IMR-90 (cell line): Measurements from ENCODE around the gene CSKMT. TPM values are rescaled to one million over a fixed set of nuclear protein-coding genes. Genes with fewer than 3 reads are reported as not detected.

Experiments
- ATAC-seq: fragments of 200-7000 bp; cut with Tn5 transposase; 2 replicates; pipeline ENCODE4 v1.9.1; 2020; ENCODE audit warnings: low read depth, mild to moderate bottlenecking, moderate library complexity
- BruUV-seq: library from RNA; stranded (reverse); fragments of 400-500 nt; replicated peaks from 2 replicates; lab custom pipeline; 2021; lab: Mats Ljungman, UMichigan
- CTCF ChIA-PET: fragments of 300-600 bp; formaldehyde crosslinking; extraction: SDS; loops from one replicate; lab custom pipeline; 2021; ENCODE audit warnings: antibody characterized with exemption; lab: Yijun Ruan, JAX
- POLR2A ChIA-PET: fragments of 300-600 bp; sonication (Branson Sonifier 250); formaldehyde crosslinking; loops from one replicate; lab custom pipeline; 2022; ENCODE audit warnings: antibody characterized with exemption; ENCODE audit not compliant: unreplicated experiment; lab: Charles Lee
- DNase-seq: peaks from one replicate; pipeline ENCODE4 v3.0.0; 2013
- H2AFZ ChIP-seq: replicated peaks from 2 replicates; pipeline ENCODE3; 2013; ENCODE audit warnings: low read length, mild to moderate bottlenecking; ENCODE audit not compliant: poor library complexity
- H2AK5ac ChIP-seq: 2 replicates; pipeline ENCODE4 v1.6.1; 2013; ENCODE audit warnings: low read depth, low read length, inconsistent platforms
- H2AK9ac ChIP-seq: replicated peaks from 2 replicates; pipeline ENCODE3; 2013; ENCODE audit warnings: mild to moderate bottlenecking, low read depth, low read length, moderate library complexity; ENCODE audit not compliant: poor library complexity
- H2BK120ac ChIP-seq: 2 replicates; pipeline ENCODE4 v1.6.1; 2013; ENCODE audit warnings: low read depth, low read length, inconsistent platforms
- H2BK15ac ChIP-seq: 3 replicates; pipeline ENCODE4 v1.6.1; 2013; ENCODE audit warnings: low read depth, low read length, inconsistent platforms
- H2BK20ac ChIP-seq: 2 replicates; pipeline ENCODE4 v1.6.1; 2013; ENCODE audit warnings: low read depth, mild to moderate bottlenecking, inconsistent platforms, low read length, moderate library complexity
- H2BK5ac ChIP-seq: 2 replicates; pipeline ENCODE4 v1.6.1; 2013; ENCODE audit warnings: mild to moderate bottlenecking, low read depth, low read length, inconsistent platforms; ENCODE audit not compliant: poor library complexity, severe bottlenecking
- H3K14ac ChIP-seq: replicated peaks from 2 replicates; pipeline ENCODE4 v1.6.1; 2013; ENCODE audit warnings: low read depth, low read length, inconsistent platforms
- H3K18ac ChIP-seq: 2 replicates; pipeline ENCODE4 v1.6.1; 2013; ENCODE audit warnings: low read depth, low read length, control low read depth
- H3K23ac ChIP-seq: 2 replicates; pipeline ENCODE4 v1.6.1; 2013; ENCODE audit warnings: low read depth, low read length, inconsistent platforms
- H3K27ac ChIP-seq: 2 replicates; pipeline ENCODE4 v1.5.1; 2013; ENCODE audit warnings: mild to moderate bottlenecking, control low read depth, low read length; ENCODE audit not compliant: insufficient read depth
- H3K27me3 ChIP-seq: 2 replicates; pipeline ENCODE4 v1.6.1; 2013; ENCODE audit warnings: low read length; ENCODE audit not compliant: control insufficient read depth, insufficient read depth
- H3K36me3 ChIP-seq: 2 replicates; pipeline ENCODE4 v1.6.1; 2013; ENCODE audit warnings: low read length, mixed read lengths; ENCODE audit not compliant: control insufficient read depth, insufficient read depth
- H3K4ac ChIP-seq: 2 replicates; pipeline ENCODE4 v1.6.1; 2013; ENCODE audit warnings: low read depth, low read length, inconsistent platforms
- H3K4me1 ChIP-seq: 2 replicates; pipeline ENCODE4 v1.6.1; 2013; ENCODE audit warnings: low read length, mixed read lengths; ENCODE audit not compliant: control insufficient read depth, insufficient read depth
- H3K4me2 ChIP-seq: 2 replicates; pipeline ENCODE4 v1.6.1; 2013; ENCODE audit warnings: low read depth, mild to moderate bottlenecking, control low read depth, low read length, moderate library complexity
- H3K4me3 ChIP-seq: 2 replicates; pipeline ENCODE4 v1.5.1; 2013; ENCODE audit warnings: low read depth, mild to moderate bottlenecking, control low read depth, low read length, moderate library complexity; ENCODE audit not compliant: insufficient read depth
- H3K56ac ChIP-seq: 2 replicates; pipeline ENCODE4 v1.6.1; 2013; ENCODE audit warnings: low read length, inconsistent platforms; ENCODE audit not compliant: insufficient read depth; ENCODE audit errors: extremely low read depth
- H3K79me1 ChIP-seq, 2 experiments: 2 replicates each; pipeline ENCODE4 v1.6.1; 2013; ENCODE audit warnings: low read length in 2 of 2, inconsistent platforms in 1 of 2, low read depth in 1 of 2
- H3K9ac ChIP-seq: 2 replicates; pipeline ENCODE4 v1.6.1; 2013; ENCODE audit warnings: low read depth, low read length, control low read depth
- H3K9me1 ChIP-seq: 2 replicates; pipeline ENCODE4 v1.6.1; 2013; ENCODE audit warnings: low read length, inconsistent platforms; ENCODE audit not compliant: insufficient read depth
- H3K9me3 ChIP-seq: 2 replicates; pipeline ENCODE4 v1.6.1; 2013; ENCODE audit warnings: low read length; ENCODE audit not compliant: control insufficient read depth, insufficient read depth
- H4K20me1 ChIP-seq: 2 replicates; pipeline ENCODE4 v1.6.1; 2013; ENCODE audit warnings: low read length, inconsistent platforms; ENCODE audit not compliant: insufficient read depth
- H4K5ac ChIP-seq: 2 replicates; pipeline ENCODE4 v1.6.1; 2013; ENCODE audit warnings: mild to moderate bottlenecking, low read depth, low read length, control low read depth
- H4K8ac ChIP-seq, 2 experiments: 2 replicates each; pipeline ENCODE4 v1.6.1; 2013; ENCODE audit warnings: low read depth in 2 of 2, low read length in 2 of 2, control low read depth in 1 of 2, inconsistent platforms in 1 of 2
- H4K91ac ChIP-seq: 2 replicates; pipeline ENCODE4 v1.6.1; 2013; ENCODE audit warnings: low read depth, low read length, inconsistent platforms; ENCODE audit not compliant: insufficient read depth
- BHLHE40 ChIP-seq: fragments of 150-350 bp; IDR thresholded peaks from 2 replicates; pipeline ENCODE4 v1.6.1; 2016; ENCODE audit warnings: mild to moderate bottlenecking, low read depth, low read length
- CHD1 ChIP-seq: IDR thresholded peaks from 2 replicates; pipeline ENCODE4 v1.6.1; 2012; ENCODE audit warnings: low read depth, low read length, improper control_type of control experiment
- FOS ChIP-seq: fragments of 150-350 bp; IDR thresholded peaks from 2 replicates; pipeline ENCODE4 v1.6.1; 2016; ENCODE audit warnings: low read depth, low read length
- MAFK ChIP-seq: IDR thresholded peaks from 2 replicates; pipeline ENCODE4 v1.6.1; 2012; ENCODE audit warnings: low read depth, low read length, improper control_type of control experiment
- MAZ ChIP-seq: IDR thresholded peaks from 2 replicates; pipeline ENCODE4 v1.6.1; 2012; ENCODE audit warnings: low read depth, mild to moderate bottlenecking, low read length, improper control_type of control experiment, moderate library complexity, borderline replicate concordance
- MXI1 ChIP-seq: IDR thresholded peaks from 2 replicates; pipeline ENCODE4 v1.6.1; 2012; ENCODE audit warnings: low read depth, mild to moderate bottlenecking, low read length, moderate library complexity, borderline replicate concordance
- NFE2L2 ChIP-seq: fragments of 150-350 bp; IDR thresholded peaks from 2 replicates; pipeline ENCODE4 v1.6.1; 2016; ENCODE audit warnings: low read depth, mild to moderate bottlenecking, low read length
- POLR2A ChIP-seq: IDR thresholded peaks from 2 replicates; pipeline ENCODE4 v1.6.1; 2012; ENCODE audit warnings: mild to moderate bottlenecking, low read depth, low read length
- RCOR1 ChIP-seq: IDR thresholded peaks from 2 replicates; pipeline ENCODE4 v1.6.1; 2012; ENCODE audit warnings: mild to moderate bottlenecking, low read length, improper control_type of control experiment; ENCODE audit not compliant: insufficient replicate concordance
- RFX5 ChIP-seq: IDR thresholded peaks from 2 replicates; pipeline ENCODE4 v1.8.0; 2012; ENCODE audit warnings: low read depth, mild to moderate bottlenecking, low read length, moderate library complexity
- WGBS, 2 experiments: methylation state at CpG; one replicate each; pipeline versions ENCODE4 v1.1.5 to v1.1.7; 2013; ENCODE audit warnings: missing lambda C conversion rate in 2 of 2; ENCODE audit not compliant: insufficient read length in 1 of 2; ENCODE audit errors: extremely low coverage in 2 of 2; 5-methylcytosine and 5-hydroxymethylcytosine counted together
- dilution Hi-C: fragments of 300-500 bp; cut with HindIII; formaldehyde crosslinking; loops from one replicate; pipeline ENCODE4 v1.14.3; 2018; ENCODE audit warnings: low sequenced_read_pairs; ENCODE audit not compliant: unreplicated experiment
- in situ Hi-C: fragments of 300-500 bp; cut with MboI; formaldehyde crosslinking; loops from 3 replicates; pipeline ENCODE4 v1.14.3; 2019; ENCODE audit warnings: low sequenced_read_pairs, inconsistent platforms, mixed read lengths
- intact Hi-C: fragments of 100-400 bp; cut with micrococcal nuclease; formaldehyde crosslinking; loops from 2 replicates; pipeline ENCODE4 v1.10.0; 2022
- polyA plus RNA-seq, 3 experiments: library from polyadenylated mRNA; depleted of rRNA; stranded (reverse); fragments of >200 nt; gene quantifications; 2 replicates each; pipeline ENCODE4 v1.2.3, GENCODE V29; 2012; ENCODE audit warnings: low replicate concordance in 1 of 3
- total RNA-seq: library from RNA; depleted of rRNA; stranded (reverse); fragments of >200 nt; gene quantifications from 2 replicates; pipeline ENCODE4 v1.2.3, GENCODE V29; 2012
- TF ChIP-seq, protein P1 (sequence below): conservative IDR thresholded peaks from 2 replicates; pipeline ENCODE4 v1.5.1; 2012; ENCODE audit warnings: mild to moderate bottlenecking, low read depth, low read length, improper control_type of control experiment
- TF ChIP-seq, protein P2 (sequence below): fragments of 150-350 bp; IDR thresholded peaks from 2 replicates; pipeline ENCODE4 v1.6.1; 2016; ENCODE audit warnings: low read depth, mild to moderate bottlenecking, low read length, moderate library complexity, borderline replicate concordance
- TF ChIP-seq, protein P3 (sequence below): fragments of 150-350 bp; IDR thresholded peaks from 2 replicates; pipeline ENCODE4 v1.6.1; 2017; ENCODE audit warnings: mild to moderate bottlenecking, antibody characterized with exemption, low read length, low read depth

CSKMT gene
- total and polyA plus RNA-seq, 2 of the 4 experiments (the other 2 are of a cell fraction) = 5.3 to 7.9 TPM

DNA sequence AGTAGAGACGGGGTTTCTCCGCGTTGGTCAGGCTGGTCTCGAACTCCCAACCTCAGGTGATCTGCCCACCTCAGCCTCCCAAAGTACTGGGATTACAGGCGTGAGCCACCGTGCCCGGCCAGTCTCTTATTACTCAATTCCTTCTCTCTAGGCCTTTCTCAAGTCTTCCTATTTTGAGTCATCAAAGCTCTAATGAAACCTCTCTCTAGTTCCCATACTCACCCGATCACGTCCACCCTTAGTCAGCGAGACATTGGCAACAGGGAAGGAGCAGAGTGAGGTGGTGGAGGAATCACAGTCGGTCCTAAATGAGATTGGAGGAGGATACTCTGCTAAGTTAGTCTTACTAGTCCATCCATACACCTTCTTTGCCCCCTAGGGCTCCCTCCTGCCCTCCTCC is 37.1 kb downstream of the CSKMT start:
- H4K8ac ChIP-seq = no peak overlapping the region
- H2BK120ac ChIP-seq = no peak overlapping the region
- no peak overlapping the region for H3K14ac ChIP-seq
- H3K9me3 ChIP-seq = no peaks in the 10 kb centered on the region
- peaks cover 11 to 27% of the 10 kb centered on the region in 2 experiments for H3K79me1 ChIP-seq
- no peak overlapping the region for H4K91ac ChIP-seq
- WGBS, 2 experiments = no CpG with 5 or more reads among the region's 11 CpGs
- H3K9ac ChIP-seq = no peak overlapping the region
- peaks cover 4% of the 10 kb centered on the region for H3K36me3 ChIP-seq
- H4K5ac ChIP-seq = no peak overlapping the region
- no peak overlapping the region for H2AFZ ChIP-seq
- ChIA-PET CTCF (interaction anchor here (0.6 kb wide), 1 partner anchor 319 kb away, joined by 5 read pairs; no protein-coding TSS in a partner anchor), POLR2A (interaction anchor here (0.6 kb wide), 1 partner anchor 139 kb away, joined by 3 read pairs; no protein-coding TSS in a partner anchor)
- H3K27ac ChIP-seq = no peak overlapping the region
- H2AK9ac ChIP-seq = no peak overlapping the region
- dilution Hi-C loops = no loop called here
- ATAC-seq (no peak), DNase-seq (no peak)
- no peak overlapping the region for H2BK5ac ChIP-seq
- H4K20me1 ChIP-seq = no peaks in the 10 kb centered on the region
- H3K23ac ChIP-seq = no peak overlapping the region
- no peak overlapping the region for H3K4ac ChIP-seq
- no peak overlapping the region for H3K56ac ChIP-seq
- intact Hi-C loops = no loop called here
- no peak overlapping the region for H3K4me2 ChIP-seq
- in situ Hi-C loops = no loop called here
- no peak overlapping the region for H3K4me3 ChIP-seq
- peaks cover 8% of the 10 kb centered on the region for H3K4me1 ChIP-seq
- H3K9me1 ChIP-seq = peaks cover 8% of the 10 kb centered on the region
- TF ChIP-seq FOS (no peak), RCOR1 (no peak), MXI1 (no peak), POLR2A (no peak), MAFK (no peak), CHD1 (no peak), NFE2L2 (no peak), MAZ (no peak), RFX5 (no peak), BHLHE40 (no peak)
- TF ChIP-seq, protein P1, sequence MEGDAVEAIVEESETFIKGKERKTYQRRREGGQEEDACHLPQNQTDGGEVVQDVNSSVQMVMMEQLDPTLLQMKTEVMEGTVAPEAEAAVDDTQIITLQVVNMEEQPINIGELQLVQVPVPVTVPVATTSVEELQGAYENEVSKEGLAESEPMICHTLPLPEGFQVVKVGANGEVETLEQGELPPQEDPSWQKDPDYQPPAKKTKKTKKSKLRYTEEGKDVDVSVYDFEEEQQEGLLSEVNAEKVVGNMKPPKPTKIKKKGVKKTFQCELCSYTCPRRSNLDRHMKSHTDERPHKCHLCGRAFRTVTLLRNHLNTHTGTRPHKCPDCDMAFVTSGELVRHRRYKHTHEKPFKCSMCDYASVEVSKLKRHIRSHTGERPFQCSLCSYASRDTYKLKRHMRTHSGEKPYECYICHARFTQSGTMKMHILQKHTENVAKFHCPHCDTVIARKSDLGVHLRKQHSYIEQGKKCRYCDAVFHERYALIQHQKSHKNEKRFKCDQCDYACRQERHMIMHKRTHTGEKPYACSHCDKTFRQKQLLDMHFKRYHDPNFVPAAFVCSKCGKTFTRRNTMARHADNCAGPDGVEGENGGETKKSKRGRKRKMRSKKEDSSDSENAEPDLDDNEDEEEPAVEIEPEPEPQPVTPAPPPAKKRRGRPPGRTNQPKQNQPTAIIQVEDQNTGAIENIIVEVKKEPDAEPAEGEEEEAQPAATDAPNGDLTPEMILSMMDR = no peak
- TF ChIP-seq, protein P2, sequence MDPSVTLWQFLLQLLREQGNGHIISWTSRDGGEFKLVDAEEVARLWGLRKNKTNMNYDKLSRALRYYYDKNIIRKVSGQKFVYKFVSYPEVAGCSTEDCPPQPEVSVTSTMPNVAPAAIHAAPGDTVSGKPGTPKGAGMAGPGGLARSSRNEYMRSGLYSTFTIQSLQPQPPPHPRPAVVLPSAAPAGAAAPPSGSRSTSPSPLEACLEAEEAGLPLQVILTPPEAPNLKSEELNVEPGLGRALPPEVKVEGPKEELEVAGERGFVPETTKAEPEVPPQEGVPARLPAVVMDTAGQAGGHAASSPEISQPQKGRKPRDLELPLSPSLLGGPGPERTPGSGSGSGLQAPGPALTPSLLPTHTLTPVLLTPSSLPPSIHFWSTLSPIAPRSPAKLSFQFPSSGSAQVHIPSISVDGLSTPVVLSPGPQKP = no peak
- TF ChIP-seq, protein P3, sequence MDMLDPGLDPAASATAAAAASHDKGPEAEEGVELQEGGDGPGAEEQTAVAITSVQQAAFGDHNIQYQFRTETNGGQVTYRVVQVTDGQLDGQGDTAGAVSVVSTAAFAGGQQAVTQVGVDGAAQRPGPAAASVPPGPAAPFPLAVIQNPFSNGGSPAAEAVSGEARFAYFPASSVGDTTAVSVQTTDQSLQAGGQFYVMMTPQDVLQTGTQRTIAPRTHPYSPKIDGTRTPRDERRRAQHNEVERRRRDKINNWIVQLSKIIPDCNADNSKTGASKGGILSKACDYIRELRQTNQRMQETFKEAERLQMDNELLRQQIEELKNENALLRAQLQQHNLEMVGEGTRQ = no peak
- H2BK20ac ChIP-seq = no peak overlapping the region
- no peak overlapping the region for H3K18ac ChIP-seq
- no TSS peak for BruUV-seq
- no peak overlapping the region for H2AK5ac ChIP-seq
- no peak overlapping the region for H2BK15ac ChIP-seq
- H3K27me3 ChIP-seq = no peaks in the 10 kb centered on the region
